Hepatocyte (in vitro differentiated cells): ENCODE results near the gene CEACAM6. TPM values are rescaled to one million over a fixed set of nuclear protein-coding genes. Genes with fewer than 3 reads are reported as not detected.

Experiments used
- DNase-seq: peaks from one replicate; pipeline ENCODE4 v3.0.0-alpha.2; 2016; ENCODE audit warnings: low spot score
- H2AFZ ChIP-seq: fragments of 200-600 bp; sonication (generic); 2 replicates; pipeline ENCODE4 v1.6.0; 2016; ENCODE audit warnings: antibody characterized with exemption, mild to moderate bottlenecking
- H3K27ac ChIP-seq: fragments of 200-600 bp; sonication (generic); 2 replicates; pipeline ENCODE4 v1.5.1; 2016; ENCODE audit warnings: mild to moderate bottlenecking
- H3K27me3 ChIP-seq: fragments of 200-600 bp; sonication (generic); 2 replicates; pipeline ENCODE4 v1.6.1; 2016
- H3K36me3 ChIP-seq: fragments of 200-600 bp; sonication (generic); replicated peaks from 2 replicates; pipeline ENCODE4 v1.5.1; 2016; ENCODE audit warnings: low read depth; ENCODE audit not compliant: insufficient read depth
- H3K4me1 ChIP-seq: fragments of 200-600 bp; sonication (generic); 2 replicates; pipeline ENCODE4 v1.5.1; 2016; ENCODE audit warnings: mild to moderate bottlenecking, moderate library complexity; ENCODE audit not compliant: insufficient read depth
- H3K4me2 ChIP-seq: fragments of 200-600 bp; sonication (generic); 2 replicates; pipeline ENCODE4 v1.6.0; 2016
- H3K4me3 ChIP-seq: fragments of 200-600 bp; sonication (generic); 2 replicates; pipeline ENCODE4 v1.5.1; 2016; ENCODE audit warnings: mild to moderate bottlenecking
- H3K79me2 ChIP-seq: fragments of 200-600 bp; sonication (generic); 2 replicates; pipeline ENCODE4 v1.6.0; 2017; ENCODE audit warnings: mild to moderate bottlenecking
- H3K9me2 ChIP-seq: fragments of 200-600 bp; sonication (generic); replicated peaks from 2 replicates; pipeline ENCODE4 v1.6.0; 2017; ENCODE audit warnings: mild to moderate bottlenecking; ENCODE audit not compliant: insufficient read depth
- H3K9me3 ChIP-seq: fragments of 200-600 bp; sonication (generic); 2 replicates; pipeline ENCODE4 v1.5.1; 2016; ENCODE audit warnings: low read depth, mild to moderate bottlenecking
- H4K20me1 ChIP-seq: fragments of 200-600 bp; sonication (generic); 2 replicates; pipeline ENCODE4 v1.6.0; 2016; ENCODE audit warnings: mild to moderate bottlenecking; ENCODE audit not compliant: insufficient read depth, poor library complexity, severe bottlenecking
- CTCF ChIP-seq: fragments of 200-600 bp; sonication (generic); IDR thresholded peaks from 2 replicates; pipeline ENCODE4 v1.5.1; 2016; ENCODE audit warnings: antibody characterized with exemption, mild to moderate bottlenecking; ENCODE audit not compliant: poor library complexity
- EZH2 ChIP-seq: fragments of 200-600 bp; sonication (generic); IDR thresholded peaks from 2 replicates; pipeline ENCODE4 v1.6.1; 2016; ENCODE audit warnings: antibody characterized with exemption, mild to moderate bottlenecking, borderline replicate concordance
- EZH2phosphoT487 ChIP-seq: fragments of 200-600 bp; sonication (generic); IDR thresholded peaks from one replicate; pipeline ENCODE4 v1.6.1; 2018; ENCODE audit warnings: antibody characterized with exemption, mild to moderate bottlenecking, low read depth, moderate library complexity; ENCODE audit not compliant: unreplicated experiment, severe bottlenecking
- WGBS: methylation state at CpG from one replicate; pipeline ENCODE4 v1.1.6; 2016; ENCODE audit warnings: low lambda C conversion rate; ENCODE audit errors: missing lambda C conversion rate; 5-methylcytosine and 5-hydroxymethylcytosine counted together
- polyA plus RNA-seq: library from polyadenylated mRNA; unstranded; fragments of >200 nt; fragmentation: Nextera tagmentation; extraction: Ambion mirVana; gene quantifications from 2 replicates; pipeline ENCODE4 v1.2.1, GENCODE V29; 2016
- total RNA-seq: library from RNA; depleted of rRNA; stranded (reverse); fragments of >200 nt; gene quantifications from 2 replicates; pipeline ENCODE4 v1.2.3, GENCODE V29; 2014

Gene CEACAM6
- total and polyA plus RNA-seq, 2 experiments from 2014 or later: 4.5 to 7.9 TPM

GRCh38 chr19:41796362-41796761 is 41.0 kb downstream of the CEACAM6 start, which contains the start of gene CEACAM3:
TSS of gene CEACAM3 (plus strand) at chr19:41796587. CDS start at chr19:41796678, 91 bp downstream.
- H4K20me1 ChIP-seq: no peaks in the 10 kb centered on the region
- no peak within 1 kb of the TSS for H3K4me2 ChIP-seq
- no peaks in the 10 kb centered on the region for H3K4me1 ChIP-seq
- no peaks in the 10 kb centered on the region for H3K79me2 ChIP-seq
- H3K4me3 ChIP-seq: no peak within 1 kb of the TSS
- H3K27me3 ChIP-seq: peaks cover 5% of the 10 kb centered on the region
- H3K9me3 ChIP-seq: no peaks in the 10 kb centered on the region
- no peaks in the 10 kb centered on the region for H3K36me3 ChIP-seq
- no peaks in the 10 kb centered on the region for H3K9me2 ChIP-seq
- DNase-seq: no peak
- H3K27ac ChIP-seq: no peak within 1 kb of the TSS
- H2AFZ ChIP-seq: no peak within 1 kb of the TSS
- TF ChIP-seq EZH2phosphoT487 (no peak), EZH2 (no peak), CTCF (no peak)

DNA sequence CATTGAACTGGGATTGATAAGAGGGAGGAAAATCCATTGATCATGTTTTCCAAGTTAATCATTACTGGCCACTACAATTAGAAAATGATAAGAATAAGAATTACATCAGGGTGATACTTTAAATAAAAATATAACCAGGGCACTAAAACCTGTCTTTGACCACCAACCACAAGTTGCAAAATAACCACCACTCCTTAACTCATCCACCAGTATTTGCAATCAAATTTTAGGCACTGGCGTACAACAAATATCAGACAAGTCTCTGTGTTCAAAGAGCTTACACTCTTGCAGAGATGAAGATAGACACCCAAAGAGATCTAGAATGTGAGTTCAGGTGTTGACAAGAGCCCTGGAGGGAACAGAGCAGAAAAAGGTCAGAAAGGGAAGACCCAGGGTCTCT is 41.6 kb downstream of the CEACAM6 start:
- Histone ChIP-seq H3K4me2 (no peak overlapping the region), H3K27me3 (peaks cover 5% of the 10 kb centered on the region), H3K79me2 (no peaks in the 10 kb centered on the region), H3K9me2 (no peaks in the 10 kb centered on the region), H2AFZ (no peak overlapping the region), H3K4me1 (no peaks in the 10 kb centered on the region), H3K27ac (no peak overlapping the region), H3K9me3 (no peaks in the 10 kb centered on the region), H4K20me1 (no peaks in the 10 kb centered on the region), H3K36me3 (no peaks in the 10 kb centered on the region), H3K4me3 (no peak overlapping the region)
- TF ChIP-seq EZH2 (no peak), EZH2phosphoT487 (no peak), CTCF (no peak)
- WGBS: 85% methylated on average over 1 of the region's 1 CpG
- no peak for DNase-seq

- Histone ChIP-seq H3K9me2 (no peaks in the 10 kb centered on the region), H3K4me1 (no peaks in the 10 kb centered on the region), H3K79me2 (no peaks in the 10 kb centered on the region), H3K4me3 (no peak overlapping the region), H3K4me2 (no peak overlapping the region), H3K27me3 (no peaks in the 10 kb centered on the region), H3K27ac (no peak overlapping the region), H3K9me3 (no peaks in the 10 kb centered on the region), H4K20me1 (no peaks in the 10 kb centered on the region), H2AFZ (no peak overlapping the region), H3K36me3 (no peaks in the 10 kb centered on the region)
- no peak for TF ChIP-seq EZH2phosphoT487
- TF ChIP-seq CTCF: no peak
- no peak for TF ChIP-seq EZH2
- no peak for DNase-seq
- WGBS: 77% methylated on average over 9 of the region's 9 CpGs
These were observed 44.2 kb downstream of the CEACAM6 start for GRCh38 chr19:41799444-41800000.
